ENCODE measurements around the gene TUG1.

Gene TUG1

GRCh38 chr22:30968924-30969531, at the start of gene TUG1:
TSS of gene TUG1 (plus strand) at chr22:30969265.
- in situ Hi-C loops (cut with MboI; ENCODE audit: low pct_unique_long_range_greater_than_20kb, low sequenced_read_pairs) = no loop called here
- DNase-seq = peak; percentile 100

GRCh38 chr22:30919973-30920372, 49.1 kb upstream of the TUG1 start:
- DNase-seq = no peak
- in situ Hi-C loops (cut with MboI; ENCODE audit: low pct_unique_long_range_greater_than_20kb, low sequenced_read_pairs) = no loop called here

DNA sequence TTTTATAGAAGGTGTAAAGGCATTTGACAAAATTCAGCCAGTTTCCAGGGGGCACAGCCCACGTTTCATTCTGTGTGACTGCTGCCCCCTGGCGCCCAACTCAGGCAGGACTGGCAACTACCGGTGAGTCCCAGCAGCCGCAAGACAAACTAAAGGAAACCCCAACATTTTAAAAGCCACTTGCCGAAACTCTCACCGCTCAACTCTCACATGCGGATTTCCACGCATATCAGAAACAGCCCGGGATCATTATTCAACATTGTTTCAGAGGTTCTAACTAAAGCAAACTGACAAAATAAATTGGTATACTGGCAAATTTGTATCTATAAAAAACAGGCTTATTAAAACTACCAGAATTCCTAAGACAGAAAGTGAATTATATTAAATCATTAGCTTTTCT, 48.7 kb upstream of the TUG1 start:
- in situ Hi-C loops (cut with MboI; ENCODE audit: low pct_unique_long_range_greater_than_20kb, low sequenced_read_pairs) = no loop called here
- peak; percentile 72 for DNase-seq

- in situ Hi-C loops (cut with MboI; ENCODE audit: low pct_unique_long_range_greater_than_20kb, low sequenced_read_pairs) = no loop called here
- DNase-seq = no peak
Observed at GRCh38 chr22:30921108-30921507, 48.0 kb upstream of the TUG1 start.

DNA sequence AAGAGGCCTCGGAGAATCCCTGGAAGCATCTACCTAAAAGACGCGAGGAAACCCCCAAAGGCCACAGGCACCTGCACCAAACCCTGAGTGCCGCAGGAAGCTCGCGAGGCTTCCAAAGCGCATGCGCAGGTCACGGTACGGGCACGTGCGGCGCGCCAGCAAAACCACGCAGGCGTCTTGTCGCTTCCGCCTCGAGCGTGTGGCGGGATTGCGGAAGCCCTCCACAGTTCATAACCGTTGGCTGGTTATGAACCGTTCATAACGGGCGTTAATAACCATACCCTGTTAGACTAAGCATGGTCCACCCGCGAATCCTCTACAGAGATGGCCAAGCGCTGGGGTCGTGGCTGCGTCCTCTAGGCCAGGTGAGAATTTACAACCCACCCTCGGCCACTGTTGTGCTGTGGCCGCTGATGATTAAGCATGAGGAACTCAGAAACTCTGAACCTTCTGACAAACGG, 46.9 kb upstream of the TUG1 start:
- no peak for DNase-seq
- in situ Hi-C loops (cut with MboI; ENCODE audit: low pct_unique_long_range_greater_than_20kb, low sequenced_read_pairs) = no loop called here

DNA sequence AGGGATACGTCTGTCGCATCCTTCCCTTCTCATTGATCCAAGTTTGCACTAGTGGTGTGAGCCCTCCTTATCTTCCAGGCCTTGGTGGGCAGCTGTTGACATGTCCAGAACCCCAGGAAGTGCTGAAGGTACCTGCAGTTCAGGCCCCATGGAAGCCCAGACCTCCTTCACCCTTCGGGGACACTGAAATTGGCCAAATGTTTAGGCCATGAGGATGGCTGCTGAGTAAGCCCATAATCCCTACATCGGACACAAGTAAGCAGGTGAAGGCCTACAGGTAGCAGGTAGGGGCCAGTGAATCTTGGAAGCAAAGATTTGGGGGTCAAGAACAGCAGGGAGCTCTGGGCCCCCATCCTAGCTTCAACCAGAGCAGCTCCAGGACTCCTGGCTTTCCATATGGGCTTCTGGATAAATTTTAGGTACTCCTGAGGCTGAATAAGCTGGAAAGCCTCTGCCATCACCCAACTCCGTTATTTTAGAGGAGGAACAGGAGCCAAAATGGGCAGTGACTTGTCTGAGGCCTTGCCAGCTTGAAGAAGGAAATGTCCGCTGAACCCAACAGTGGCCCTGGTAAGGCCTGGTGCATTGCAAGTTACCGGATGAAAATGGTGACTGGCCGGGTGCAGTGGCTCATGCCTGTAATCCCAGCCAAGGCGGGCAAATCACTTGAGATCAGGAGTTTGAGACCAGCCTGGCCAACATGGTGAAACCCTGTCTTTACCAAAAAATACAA, 45.7 kb upstream of the TUG1 start:
- in situ Hi-C loops (cut with MboI; ENCODE audit: low pct_unique_long_range_greater_than_20kb, low sequenced_read_pairs) = no loop called here
- no peak for DNase-seq

DNA sequence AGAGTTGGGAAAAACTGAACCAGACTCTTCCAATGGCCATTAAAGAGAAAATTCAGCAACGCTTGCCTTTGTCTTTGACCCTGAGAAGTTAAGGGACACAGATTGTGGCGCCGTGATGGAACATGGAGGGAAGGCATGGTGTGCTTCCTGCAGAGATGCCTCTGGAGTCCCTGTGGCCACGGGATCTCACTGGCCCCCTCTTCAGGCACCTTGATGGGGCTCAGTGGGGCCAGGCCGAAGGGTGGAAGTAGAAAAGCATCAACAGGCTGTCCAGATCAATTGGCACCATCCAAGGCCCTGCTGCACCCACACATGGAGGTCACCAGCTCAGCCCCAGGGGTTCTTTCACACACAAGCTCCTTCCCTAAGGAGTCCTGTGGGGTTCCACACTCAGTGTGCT, 43.4 kb upstream of the TUG1 start:
- no peak for DNase-seq
- in situ Hi-C loops (cut with MboI; ENCODE audit: low pct_unique_long_range_greater_than_20kb, low sequenced_read_pairs) = no loop called here

DNA sequence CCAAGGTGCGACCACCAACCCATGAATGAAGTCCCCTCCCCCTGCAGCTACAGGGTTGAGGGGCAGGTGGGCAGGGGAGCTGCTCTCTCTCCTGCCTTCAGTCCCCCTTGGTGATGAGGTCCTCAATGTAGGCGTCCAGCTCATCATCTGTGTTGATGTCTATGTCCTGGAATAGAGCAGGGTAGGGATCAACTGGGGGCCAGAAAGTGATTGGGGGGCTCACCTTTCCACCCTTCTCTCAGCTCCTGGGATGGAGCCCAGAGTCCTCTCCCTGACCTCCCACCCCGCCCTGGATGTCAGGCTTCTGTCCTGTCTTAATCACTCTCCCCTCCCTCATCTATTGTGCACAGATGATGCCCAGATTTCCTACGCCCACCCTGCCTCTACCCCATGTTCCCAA, 42.4 kb upstream of the TUG1 start:
- in situ Hi-C loops (cut with MboI; ENCODE audit: low pct_unique_long_range_greater_than_20kb, low sequenced_read_pairs) = no loop called here

DNA sequence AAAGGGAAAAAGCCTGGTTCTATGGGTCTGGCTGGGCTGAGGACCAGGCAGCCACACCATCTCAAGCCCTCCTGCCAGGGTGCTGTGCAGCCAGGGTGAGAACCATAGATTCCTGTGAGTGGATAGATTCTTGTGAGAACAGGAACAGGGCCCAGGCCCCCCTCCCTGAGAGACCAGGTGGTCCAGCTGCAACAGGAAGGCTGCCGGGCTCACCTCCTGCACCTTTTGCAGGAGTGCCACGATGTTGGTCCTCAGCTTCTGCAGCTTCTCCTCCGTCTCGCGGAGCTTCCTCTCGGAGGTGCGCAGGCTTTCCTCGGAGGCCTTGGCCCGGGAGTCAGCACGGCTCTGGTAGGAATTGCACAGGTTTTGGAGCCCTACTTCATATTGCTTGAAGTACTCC, 41.3 kb upstream of the TUG1 start:
- in situ Hi-C loops (cut with MboI; ENCODE audit: low pct_unique_long_range_greater_than_20kb, low sequenced_read_pairs) = no loop called here
- no peak for DNase-seq

More for the DNA sequence above, 42.4 kb upstream of the TUG1 start:
- no peak for DNase-seq

GRCh38 chr22:30928401-30928800, 40.7 kb upstream of the TUG1 start:
- in situ Hi-C loops (cut with MboI; ENCODE audit: low pct_unique_long_range_greater_than_20kb, low sequenced_read_pairs) = no loop called here
- DNase-seq = no peak

DNA sequence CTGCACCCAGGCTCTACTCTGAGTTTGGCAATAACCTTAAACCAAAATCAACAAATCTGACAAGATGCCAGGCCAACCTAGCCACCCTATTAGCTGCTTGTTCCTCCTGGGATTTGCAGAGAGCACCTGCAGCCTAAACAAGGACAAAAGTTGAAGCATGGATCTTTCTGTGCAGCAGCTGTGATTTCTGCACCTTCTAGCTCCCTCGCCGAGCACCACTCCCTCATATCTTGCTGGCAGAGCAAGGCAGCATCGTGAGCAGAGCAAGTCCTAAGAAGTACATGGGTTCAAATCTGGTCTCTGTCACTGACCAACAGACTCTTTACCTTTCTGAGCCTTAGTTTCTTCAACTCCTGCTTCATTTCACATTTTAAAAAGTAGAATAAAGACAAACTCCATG, 38.8 kb upstream of the TUG1 start:
- no peak for DNase-seq
- in situ Hi-C loops (cut with MboI; ENCODE audit: low pct_unique_long_range_greater_than_20kb, low sequenced_read_pairs) = no loop called here

DNA sequence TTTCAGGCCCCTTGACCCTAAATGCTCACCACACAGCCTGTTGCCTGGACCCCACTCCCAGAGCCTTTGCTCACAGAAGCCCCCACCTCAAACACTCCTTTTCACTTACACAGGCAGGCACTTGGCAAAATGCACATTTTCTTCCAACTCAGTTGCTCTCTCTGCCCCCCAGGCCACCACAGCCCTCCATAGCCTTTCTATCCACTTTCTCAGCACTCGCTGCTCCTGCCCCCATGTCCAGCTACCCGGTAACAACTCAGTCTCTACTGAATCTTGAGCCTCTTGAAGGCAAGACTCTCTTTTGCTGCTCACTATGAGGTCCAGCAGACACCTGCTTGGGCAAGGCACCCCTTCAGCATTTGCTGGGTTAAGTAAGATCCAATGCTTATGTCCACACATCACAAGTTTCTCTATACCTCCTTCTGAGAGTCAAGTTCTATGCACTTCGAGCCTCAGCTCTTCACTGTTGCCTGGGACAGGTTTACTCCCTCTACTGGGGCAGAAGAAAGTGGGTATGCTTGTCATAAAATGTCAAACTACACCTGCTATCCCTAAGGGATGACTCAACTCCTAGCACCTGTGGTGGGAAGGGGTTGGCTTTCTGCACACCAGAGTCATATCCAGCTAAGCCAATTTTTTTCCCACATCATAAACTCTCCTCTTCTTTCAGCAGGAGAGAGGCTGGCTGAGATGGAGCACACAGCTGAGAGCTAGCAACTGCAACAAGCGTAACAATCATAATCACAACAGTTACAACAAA, 37.3 kb upstream of the TUG1 start:
- in situ Hi-C loops (cut with MboI; ENCODE audit: low pct_unique_long_range_greater_than_20kb, low sequenced_read_pairs) = no loop called here
- no peak for DNase-seq

- in situ Hi-C loops (cut with MboI; ENCODE audit: low pct_unique_long_range_greater_than_20kb, low sequenced_read_pairs) = no loop called here
- no peak for DNase-seq
Observed at GRCh38 chr22:30932661-30933060, 36.4 kb upstream of the TUG1 start.

DNA sequence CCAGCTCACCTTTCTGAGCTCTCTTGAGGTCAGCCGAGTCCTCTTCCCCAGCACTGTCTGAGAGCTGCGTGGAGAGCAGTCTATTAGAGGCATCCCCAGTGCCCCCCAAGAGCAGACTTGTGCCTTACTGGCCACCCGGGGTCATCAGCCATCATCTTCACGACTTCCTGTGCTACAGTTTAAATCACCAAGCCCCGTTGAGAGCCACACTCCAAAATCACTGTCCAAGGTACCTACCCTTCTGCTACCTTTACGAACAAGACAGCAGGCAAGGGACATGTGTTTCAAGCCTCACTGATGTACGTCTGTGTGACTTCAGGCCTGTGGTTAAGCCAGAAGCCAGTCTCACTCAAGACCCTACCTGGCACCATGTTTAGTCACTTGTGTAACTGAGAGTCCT, 35.6 kb upstream of the TUG1 start:
- no peak for DNase-seq
- in situ Hi-C loops (cut with MboI; ENCODE audit: low pct_unique_long_range_greater_than_20kb, low sequenced_read_pairs) = no loop called here

DNA sequence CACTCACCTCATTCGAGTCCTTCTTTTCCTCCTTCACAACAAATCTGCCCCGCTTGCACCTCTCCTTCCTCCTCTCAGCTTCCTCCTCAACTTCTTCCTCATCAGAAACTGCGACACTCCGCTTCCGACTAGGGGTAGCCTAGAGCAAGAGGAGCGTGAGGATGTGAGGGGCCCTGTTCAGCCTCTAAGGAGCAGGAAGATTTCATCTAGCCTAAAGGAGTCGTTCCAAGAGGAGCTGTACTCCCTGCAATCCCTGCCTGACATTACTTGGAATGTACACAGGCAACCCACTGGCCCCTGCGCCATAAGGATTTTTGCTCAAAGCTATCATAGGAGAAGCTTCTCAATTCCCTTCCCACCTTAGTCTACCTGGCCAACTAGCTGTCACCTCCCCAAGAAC, 35.0 kb upstream of the TUG1 start:
- in situ Hi-C loops (cut with MboI; ENCODE audit: low pct_unique_long_range_greater_than_20kb, low sequenced_read_pairs) = no loop called here
- DNase-seq = no peak

GRCh38 chr22:30940685-30941362, 28.2 kb upstream of the TUG1 start:
- in situ Hi-C loops (cut with MboI; ENCODE audit: low pct_unique_long_range_greater_than_20kb, low sequenced_read_pairs) = no loop called here

DNA sequence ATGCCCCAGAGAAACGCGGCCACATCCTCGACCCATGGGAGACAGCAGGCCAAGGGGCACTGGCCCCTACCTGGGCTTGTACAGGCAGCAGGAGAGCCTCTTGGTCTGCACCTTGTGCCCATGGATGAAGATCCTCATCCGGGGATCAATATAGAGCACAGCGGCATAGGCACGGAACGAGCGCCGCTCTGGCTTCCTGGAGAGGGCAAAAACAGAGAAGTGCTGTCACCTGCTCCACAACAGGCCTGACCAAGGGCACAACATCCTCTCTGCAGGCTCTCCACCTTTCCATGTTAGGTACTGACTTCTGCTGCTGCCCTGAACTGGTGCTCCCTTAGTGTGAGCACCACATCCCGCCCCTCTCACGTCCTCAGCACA, 27.7 kb upstream of the TUG1 start:
- in situ Hi-C loops (cut with MboI; ENCODE audit: low pct_unique_long_range_greater_than_20kb, low sequenced_read_pairs) = no loop called here
- no peak for DNase-seq

More at GRCh38 chr22:30940685-30941362, 28.2 kb upstream of the TUG1 start:
- no peak for DNase-seq

GRCh38 chr22:30943368-30943767, 25.7 kb upstream of the TUG1 start:
- in situ Hi-C loops (cut with MboI; ENCODE audit: low pct_unique_long_range_greater_than_20kb, low sequenced_read_pairs) = no loop called here
- no peak for DNase-seq

- in situ Hi-C loops (cut with MboI; ENCODE audit: low pct_unique_long_range_greater_than_20kb, low sequenced_read_pairs) = no loop called here
- DNase-seq = no peak
Observed at GRCh38 chr22:30944986-30945385, 24.1 kb upstream of the TUG1 start.

GRCh38 chr22:30945653-30946052, 23.4 kb upstream of the TUG1 start:
- in situ Hi-C loops (cut with MboI; ENCODE audit: low pct_unique_long_range_greater_than_20kb, low sequenced_read_pairs) = no loop called here
- no peak for DNase-seq
